SK-N-SH (cell line): Measurements from ENCODE around the gene PKN2. TPM values are rescaled to one million over a fixed set of nuclear protein-coding genes. Genes with fewer than 3 reads are reported as not detected.

ENCODE experiments used
- CTCF ChIA-PET: fragments of 300-600, 350-600 bp; formaldehyde crosslinking; extraction: SDS; loops from one replicate; lab custom pipeline; 2021; lab: Yijun Ruan, JAX
- POLR2A ChIA-PET: fragments of 350-600 bp; sonication (Branson Sonifier 250); formaldehyde crosslinking; extraction: SDS; loops from one replicate; lab custom pipeline; 2020; ENCODE audit warnings: antibody characterized with exemption, inconsistent platforms; lab: Yijun Ruan, JAX
- DNase-seq: peaks from one replicate; pipeline ENCODE4 v3.0.0; 2012
- H2AFZ ChIP-seq: fragments of 200-600 bp; sonication (generic); 2 replicates; pipeline ENCODE4 v1.8.1; 2016; ENCODE audit warnings: antibody characterized with exemption, mild to moderate bottlenecking, low read depth
- H3F3A ChIP-seq: fragments of 200-600 bp; sonication (generic); replicated peaks from 2 replicates; pipeline ENCODE3; 2016; ENCODE audit warnings: antibody characterized with exemption, mild to moderate bottlenecking; ENCODE audit not compliant: insufficient read depth
- H3K27ac ChIP-seq, 2 experiments: fragments of 200-500 bp in 1 of 2; fragments of 200-600 bp in 1 of 2; sonication (Bioruptor generic) in 1 of 2; sonication (generic), shearing (Covaris generic) in 1 of 2; 2 replicates each; pipeline versions ENCODE4 v1.5.1 to v1.6.1; 2014 to 2016; ENCODE audit warnings: low read depth in 2 of 2, inconsistent platforms in 1 of 2, low read length in 1 of 2, mild to moderate bottlenecking in 1 of 2, mixed read lengths in 1 of 2
- H3K27me3 ChIP-seq: fragments of 200-600 bp; sonication (generic), shearing (Covaris generic); 2 replicates; pipeline ENCODE4 v1.6.1; 2016; ENCODE audit warnings: mixed run types; ENCODE audit not compliant: insufficient read depth
- H3K36me3 ChIP-seq, 2 experiments: fragments of 200-500 bp in 1 of 2; fragments of 200-600 bp in 1 of 2; sonication (Bioruptor generic) in 1 of 2; sonication (generic) in 1 of 2; replicated peaks in 1 of 2; 2 replicates each; pipeline versions ENCODE3 to v1.5.1; 2014 to 2016; ENCODE audit warnings: low read length in 1 of 2, mild to moderate bottlenecking in 1 of 2; ENCODE audit not compliant: insufficient read depth in 2 of 2, control insufficient read depth in 1 of 2
- H3K4me1 ChIP-seq, 2 experiments: fragments of 200-500 bp in 1 of 2; fragments of 200-600 bp in 1 of 2; sonication (Bioruptor generic) in 1 of 2; sonication (generic), shearing (Covaris generic) in 1 of 2; 2 replicates each; pipeline versions ENCODE4 v1.5.1 to v1.6.1; 2014 to 2016; ENCODE audit warnings: low read depth in 1 of 2, low read length in 1 of 2, mixed run types in 1 of 2; ENCODE audit not compliant: insufficient read depth in 2 of 2, control insufficient read depth in 1 of 2
- H3K4me2 ChIP-seq: fragments of 200-600 bp; sonication (generic), shearing (Covaris generic); 2 replicates; pipeline ENCODE4 v1.6.1; 2017; ENCODE audit warnings: mixed run types
- H3K4me3 ChIP-seq, 2 experiments: fragments of 200-500 bp in 1 of 2; fragments of 200-600 bp in 1 of 2; sonication (Bioruptor generic) in 1 of 2; sonication (generic), shearing (Covaris generic) in 1 of 2; 2 replicates each; pipeline versions ENCODE4 v1.5.1 to v1.8.1; 2014 to 2016; ENCODE audit warnings: low read depth in 2 of 2, inconsistent platforms in 1 of 2, low read length in 1 of 2, mild to moderate bottlenecking in 1 of 2, mixed read lengths in 1 of 2, moderate library complexity in 1 of 2
- H3K79me2 ChIP-seq: fragments of 200-600 bp; sonication (generic); 2 replicates; pipeline ENCODE4 v1.8.1; 2017; ENCODE audit warnings: mild to moderate bottlenecking; ENCODE audit not compliant: insufficient read depth
- H3K9ac ChIP-seq: fragments of 200-600 bp; sonication (generic); 2 replicates; pipeline ENCODE4 v1.6.1; 2017; ENCODE audit warnings: mixed run types
- H3K9me2 ChIP-seq: fragments of 200-600 bp; sonication (generic); 2 replicates; pipeline ENCODE4 v1.6.1; 2017; ENCODE audit warnings: mixed run types
- H3K9me3 ChIP-seq: fragments of 200-600 bp; sonication (generic); 2 replicates; pipeline ENCODE4 v1.6.1; 2017; ENCODE audit warnings: mixed run types, mild to moderate bottlenecking, moderate library complexity
- H4K20me1 ChIP-seq: fragments of 200-600 bp; sonication (generic); 2 replicates; pipeline ENCODE4 v1.6.1; 2017; ENCODE audit warnings: mild to moderate bottlenecking, mixed run types; ENCODE audit not compliant: insufficient read depth
- ELF1 ChIP-seq: IDR thresholded peaks from 2 replicates; pipeline ENCODE4 v1.4.0; 2012
- FOSL2 ChIP-seq: IDR thresholded peaks from 2 replicates; pipeline ENCODE4 v1.4.0; 2012; ENCODE audit warnings: low read depth, mild to moderate bottlenecking, moderate library complexity, borderline replicate concordance
- FOXJ3 ChIP-seq: sonication (generic); formaldehyde crosslinking; IDR thresholded peaks from 2 replicates; pipeline ENCODE4 v1.5.1; 2020; ENCODE audit warnings: mild to moderate bottlenecking, missing genetic modification reagents
- FOXM1 ChIP-seq: IDR thresholded peaks from 2 replicates; pipeline ENCODE4 v1.4.0; 2012; ENCODE audit warnings: low read depth, mild to moderate bottlenecking
- IRF3 ChIP-seq: fragments of 150-350 bp; IDR thresholded peaks from 2 replicates; pipeline ENCODE4 v1.6.1; 2016; ENCODE audit warnings: mild to moderate bottlenecking, low read depth, low read length
- JUND ChIP-seq: IDR thresholded peaks from 2 replicates; pipeline ENCODE4 v1.4.0; 2012
- MAX ChIP-seq: IDR thresholded peaks from 2 replicates; pipeline ENCODE4 v1.4.0; 2012; ENCODE audit warnings: low read depth
- MEF2A ChIP-seq: IDR thresholded peaks from 2 replicates; pipeline ENCODE4 v1.4.0; 2012; ENCODE audit warnings: low read depth, borderline replicate concordance
- NFIC ChIP-seq: IDR thresholded peaks from 2 replicates; pipeline ENCODE4 v1.4.0; 2012; ENCODE audit warnings: borderline replicate concordance
- NRF1 ChIP-seq: IDR thresholded peaks from 2 replicates; pipeline ENCODE4 v1.6.1; 2012; ENCODE audit warnings: low read depth, mild to moderate bottlenecking, low read length
- PBX3 ChIP-seq: IDR thresholded peaks from 2 replicates; pipeline ENCODE4; 2012
- POLR2AphosphoS5 ChIP-seq: IDR thresholded peaks from 2 replicates; pipeline ENCODE4 v1.6.1; 2012; ENCODE audit warnings: low read depth, low read length
- RCOR1 ChIP-seq: fragments of 150-350 bp; IDR thresholded peaks from 2 replicates; pipeline ENCODE4 v1.6.1; 2017; ENCODE audit warnings: antibody characterized with exemption, low read length
- RXRA ChIP-seq: IDR thresholded peaks from 2 replicates; pipeline ENCODE4 v1.4.0; 2012; ENCODE audit warnings: low read depth, mild to moderate bottlenecking, borderline replicate concordance
- TAF1 ChIP-seq: IDR thresholded peaks from 2 replicates; pipeline ENCODE4 v1.6.1; 2012; ENCODE audit warnings: low read depth, mild to moderate bottlenecking, low read length, moderate library complexity, borderline replicate concordance
- ZBTB33 ChIP-seq: IDR thresholded peaks from 2 replicates; pipeline ENCODE4 v1.4.0; 2012; ENCODE audit warnings: low read depth, borderline replicate concordance
- WGBS: methylation state at CpG from one replicate; pipeline ENCODE4 v1.1.6; 2017; ENCODE audit warnings: low lambda C conversion rate; 5-methylcytosine and 5-hydroxymethylcytosine counted together
- polyA plus RNA-seq, 3 experiments: library from polyadenylated mRNA; depleted of rRNA; stranded (reverse); fragments of >200 nt; gene quantifications; 2 replicates each; pipeline ENCODE4 v1.2.3, GENCODE V29; 2012

The PKN2 gene
- polyA plus RNA-seq, 1 of the 3 experiments (the other 2 are of a cell fraction): 6.8 TPM

- TF ChIP-seq MAX (no peak), ELF1 (no peak)
- TF ChIP-seq, all 33 proteins: peak for 0
These were observed 10.6 kb upstream of the PKN2 start (continued) for GRCh38 chr1:88673446-88673845.

GRCh38 chr1:88678405-88678804 is 5.7 kb upstream of the PKN2 start:
- CTCF ChIA-PET: interaction anchor here (1.1 kb wide), 1 partner anchor 20 kb away, joined by 4 read pairs; no protein-coding TSS in a partner anchor
- POLR2A ChIA-PET: no interaction called here
- no peak for DNase-seq

More at GRCh38 chr1:88678405-88678804, 5.7 kb upstream of the PKN2 start:
- no peak for TF ChIP-seq NRF1
- TF ChIP-seq FOSL2: no peak
- TF ChIP-seq NFIC: no peak
- no peak for TF ChIP-seq ELF1
- no peak for TF ChIP-seq ZBTB33
- no peak for TF ChIP-seq RXRA
- no peak for TF ChIP-seq PBX3
- no peak for TF ChIP-seq RCOR1
- TF ChIP-seq POLR2AphosphoS5: no peak
- no peak for TF ChIP-seq JUND
- no peak for TF ChIP-seq IRF3
- TF ChIP-seq FOXM1: no peak
- TF ChIP-seq MEF2A: no peak
- no peak for TF ChIP-seq FOXJ3 (CRISPR knock-in tag)
- TF ChIP-seq TAF1: no peak
- TF ChIP-seq, all 33 proteins: peak for 0
- Histone ChIP-seq H3F3A (peaks cover 12% of the 10 kb centered on the region), H3K4me1 (peaks cover 0 to 3% of the 10 kb centered on the region in 2 experiments; a peak in 1 of 4 replicates), H3K9ac (no peak overlapping the region), H3K9me2 (no peaks in the 10 kb centered on the region), H3K4me2 (no peak overlapping the region), H3K4me3 (no peak overlapping the region), H3K9me3 (no peaks in the 10 kb centered on the region), H3K27ac (no peak overlapping the region), H2AFZ (no peak overlapping the region), H3K36me3 (no peaks in the 10 kb centered on the region), H3K27me3 (no peaks in the 10 kb centered on the region), H4K20me1 (no peaks in the 10 kb centered on the region), H3K79me2 (peaks cover 9% of the 10 kb centered on the region; the same call in 1 of the 2 replicates)
- WGBS: 77% methylated on average over 3 of the region's 3 CpGs
